H1 (cell line): ENCODE measurements around the gene DOCK11. TPM values are rescaled to one million over a fixed set of nuclear protein-coding genes. Genes with fewer than 3 reads are reported as not detected.

Source experiments
- ATF2 ChIP-seq: IDR thresholded peaks from 2 replicates; pipeline ENCODE4 v1.6.1; 2012; ENCODE audit warnings: low read length, inconsistent platforms
- CTBP2 ChIP-seq: IDR thresholded peaks from 2 replicates; pipeline ENCODE4 v1.7.0; 2011; ENCODE audit warnings: borderline replicate concordance, mild to moderate bottlenecking, moderate library complexity, mixed read lengths, low read length; ENCODE audit not compliant: insufficient read depth, insufficient read length
- polyA plus RNA-seq, 7 experiments: library from polyadenylated mRNA; depleted of rRNA in 3 of 7; stranded (reverse) in 5 of 7; unstranded in 2 of 7; fragments of >200 nt in 5 of 7; fragments of 200-250 nt in 2 of 7; gene quantifications; 1 replicate in 5 of 7; 2 replicates in 1 of 7; 4 replicates in 1 of 7; pipeline versions ENCODE4 v1.2.1 to v1.2.3, GENCODE V29; 2011 to 2013; ENCODE audit warnings: missing spikeins in 2 of 7, mixed read lengths in 2 of 7
- total RNA-seq: library from RNA; stranded (reverse); fragmentation: NEBNext Ultra II Directional; extraction: Animal tissue kit (Norgen Biotek cat#: 25700); gene quantifications from 2 replicates; pipeline ENCODE4 v1.2.1, GENCODE V29; 2021

Gene DOCK11
- total and polyA plus RNA-seq, 2 of the 8 experiments (the other 6 are each of a cell fraction or from before 2014, with no cell fraction given) = 4.9 to 12.0 TPM

DNA sequence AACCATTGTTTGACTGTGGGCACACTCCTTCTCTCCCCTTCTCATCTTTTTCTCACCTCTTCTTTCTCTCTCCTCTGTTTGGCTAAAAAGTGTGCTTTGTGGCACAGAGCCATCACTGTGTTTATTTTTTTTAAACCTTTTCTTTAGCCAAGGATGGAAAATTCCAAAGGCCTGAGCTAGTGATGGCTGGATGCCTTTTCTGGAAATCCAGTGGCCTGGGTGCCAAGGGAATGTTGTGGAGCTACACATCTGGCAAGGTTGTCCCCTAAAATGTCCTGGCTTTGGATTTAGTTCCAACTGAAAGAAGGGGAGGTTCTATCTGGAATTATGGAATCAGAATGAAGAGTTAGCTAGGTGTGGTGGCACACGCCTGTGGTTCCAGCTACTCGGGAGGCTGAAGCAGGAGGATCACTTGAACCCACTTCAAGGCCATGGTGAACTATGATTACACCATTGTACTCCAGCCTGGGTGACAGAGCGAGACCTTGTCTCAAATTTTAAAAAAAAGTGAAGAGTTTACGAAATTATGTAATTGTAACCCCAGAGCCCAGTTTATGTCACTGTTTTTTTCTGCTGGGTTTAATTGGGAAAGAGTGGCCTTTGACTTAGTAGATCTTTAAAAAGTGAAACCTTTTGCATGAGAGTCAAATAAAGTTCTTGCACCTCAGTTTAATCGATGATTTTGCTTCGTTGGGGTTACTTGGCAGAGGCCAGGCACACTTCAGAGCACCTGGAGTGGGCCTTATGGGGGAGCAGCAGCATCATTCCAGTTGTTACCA, 17.7 kb downstream of the DOCK11 start (continued):
- no peak for TF ChIP-seq ATF2
- TF ChIP-seq CTBP2 = no peak
